Subcutaneous adipose tissue (tissue), 4 donors: ENCODE results near the gene STYX. TPM values are rescaled to one million over a fixed set of nuclear protein-coding genes. Genes with fewer than 3 reads are reported as not detected.

ENCODE experiments used
- total RNA-seq, 4 donors: library from RNA; depleted of rRNA; stranded (reverse); fragments of >200 nt; gene quantifications; one replicate each; pipeline ENCODE4 v1.1.0, GENCODE V29; 2016
- TF ChIP-seq, protein P1 (sequence below): fragments of 450-650 bp; IDR thresholded peaks from one replicate; pipeline ENCODE4 v1.5.1; 2016; ENCODE audit warnings: low read depth, mild to moderate bottlenecking, control low read depth, antibody characterized with exemption, moderate library complexity

STYX gene
- total RNA-seq, 4 donors from 2014 or later = 17.7 to 26.9 (median 19.1) TPM

DNA sequence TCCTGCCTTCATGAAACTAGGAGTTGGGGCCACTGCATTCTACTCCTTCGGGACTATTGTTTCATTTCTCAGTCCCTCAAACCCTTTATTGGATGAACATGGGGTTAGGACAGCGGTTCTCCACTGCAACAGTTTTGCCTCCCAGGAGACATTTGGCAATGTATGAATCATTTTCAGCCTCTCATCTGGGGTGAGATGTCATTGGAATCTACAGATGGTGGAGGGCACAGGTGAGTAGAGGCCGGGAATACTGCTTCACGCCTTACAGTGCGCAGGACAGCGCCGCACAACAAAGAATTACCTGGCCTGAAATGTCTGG lies 62.1 kb downstream of the STYX start:
- TF ChIP-seq, protein P1, sequence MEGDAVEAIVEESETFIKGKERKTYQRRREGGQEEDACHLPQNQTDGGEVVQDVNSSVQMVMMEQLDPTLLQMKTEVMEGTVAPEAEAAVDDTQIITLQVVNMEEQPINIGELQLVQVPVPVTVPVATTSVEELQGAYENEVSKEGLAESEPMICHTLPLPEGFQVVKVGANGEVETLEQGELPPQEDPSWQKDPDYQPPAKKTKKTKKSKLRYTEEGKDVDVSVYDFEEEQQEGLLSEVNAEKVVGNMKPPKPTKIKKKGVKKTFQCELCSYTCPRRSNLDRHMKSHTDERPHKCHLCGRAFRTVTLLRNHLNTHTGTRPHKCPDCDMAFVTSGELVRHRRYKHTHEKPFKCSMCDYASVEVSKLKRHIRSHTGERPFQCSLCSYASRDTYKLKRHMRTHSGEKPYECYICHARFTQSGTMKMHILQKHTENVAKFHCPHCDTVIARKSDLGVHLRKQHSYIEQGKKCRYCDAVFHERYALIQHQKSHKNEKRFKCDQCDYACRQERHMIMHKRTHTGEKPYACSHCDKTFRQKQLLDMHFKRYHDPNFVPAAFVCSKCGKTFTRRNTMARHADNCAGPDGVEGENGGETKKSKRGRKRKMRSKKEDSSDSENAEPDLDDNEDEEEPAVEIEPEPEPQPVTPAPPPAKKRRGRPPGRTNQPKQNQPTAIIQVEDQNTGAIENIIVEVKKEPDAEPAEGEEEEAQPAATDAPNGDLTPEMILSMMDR = no peak

DNA sequence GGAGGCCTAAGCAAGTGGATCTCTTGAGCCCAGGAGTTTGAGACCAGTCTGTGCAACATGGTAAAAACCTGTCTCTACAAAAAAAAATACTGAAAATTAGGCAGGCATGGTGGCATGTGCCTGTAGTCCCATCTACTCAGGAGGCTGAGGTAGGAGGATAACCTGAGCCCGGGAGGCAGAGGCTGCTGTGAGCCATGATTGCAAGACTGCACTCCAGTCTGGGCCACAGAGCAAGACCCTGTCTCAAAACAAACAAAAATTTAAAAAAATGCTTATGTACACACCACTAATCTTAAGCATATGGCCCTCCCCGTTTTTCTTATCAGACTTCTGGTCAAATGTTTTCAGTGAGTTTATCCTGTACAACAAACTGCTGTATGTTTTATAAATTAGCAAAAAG lies 63.1 kb downstream of the STYX start:
- TF ChIP-seq, protein P1 = no peak

DNA sequence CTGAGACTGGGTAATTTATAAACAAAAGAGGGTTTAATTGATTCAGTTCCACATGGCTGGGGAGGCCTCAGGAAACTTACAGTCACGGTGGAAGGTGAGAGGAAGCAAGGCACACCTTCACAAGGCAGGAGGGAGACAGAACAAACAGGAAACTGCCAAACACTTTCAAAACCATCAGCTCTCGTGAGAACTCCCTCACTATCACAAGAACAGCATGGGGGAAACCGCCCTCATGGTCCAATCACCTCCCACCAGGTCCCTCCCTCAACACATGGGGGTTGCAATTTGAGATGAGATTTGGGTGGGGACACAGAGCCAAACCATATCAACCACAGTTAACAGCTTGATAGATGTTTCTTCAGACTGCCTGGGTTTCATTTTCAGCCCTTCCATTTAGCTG lies 67.7 kb downstream of the STYX start:
- TF ChIP-seq, protein P1 = no peak

DNA sequence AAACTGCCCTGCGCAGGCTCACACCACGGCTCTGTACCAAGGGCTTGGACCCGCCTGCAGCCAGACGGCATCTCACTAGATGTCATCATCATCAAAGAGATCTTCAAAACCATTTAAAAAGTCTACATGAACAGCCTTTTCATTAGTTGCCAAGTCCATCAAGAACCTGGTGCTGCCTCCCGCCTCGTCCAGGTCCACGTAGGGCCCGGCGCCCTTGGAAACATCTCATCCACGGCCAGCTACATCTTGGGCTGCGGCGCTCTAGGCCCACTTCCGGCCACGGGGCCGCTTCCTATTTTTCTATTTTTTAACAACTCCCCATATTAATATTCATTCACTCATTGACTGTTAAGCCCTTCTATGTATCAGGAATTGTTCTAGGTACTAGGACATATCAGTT lies 68.9 kb downstream of the STYX start:
- TF ChIP-seq, protein P1 = no peak

DNA sequence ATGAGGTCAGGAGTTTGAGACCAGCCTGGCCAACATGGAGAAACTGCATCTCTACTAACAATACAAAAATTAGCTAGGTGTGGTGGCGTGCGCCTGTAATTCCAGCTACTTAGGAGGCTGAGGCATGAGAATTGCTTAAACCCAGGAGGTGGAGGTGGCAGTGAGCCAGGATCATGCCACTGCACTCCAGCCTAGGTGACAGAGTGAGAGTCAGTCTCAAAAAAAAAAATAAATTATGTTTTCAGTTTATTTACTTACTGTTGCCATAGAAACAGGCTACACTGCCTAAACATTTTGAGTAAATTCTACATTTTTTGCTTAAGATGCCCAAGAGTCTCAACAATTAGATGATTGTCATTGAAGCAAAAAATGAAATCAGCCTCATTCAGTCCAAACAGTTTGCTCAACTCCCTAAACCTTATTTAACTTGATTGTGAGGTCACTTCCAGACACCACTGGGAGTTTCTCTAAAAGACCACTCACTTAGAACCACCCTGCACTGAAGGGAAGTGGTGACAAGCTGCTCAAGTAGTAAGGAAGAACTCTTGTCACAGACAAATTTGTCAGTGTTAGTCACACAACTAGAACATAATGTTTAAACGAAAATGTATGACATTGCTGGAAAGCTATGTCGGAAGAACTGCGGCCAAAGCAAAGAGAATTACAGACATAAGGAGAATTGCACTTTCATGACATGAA lies 71.2 kb downstream of the STYX start:
- TF ChIP-seq, protein P1 = no peak

DNA sequence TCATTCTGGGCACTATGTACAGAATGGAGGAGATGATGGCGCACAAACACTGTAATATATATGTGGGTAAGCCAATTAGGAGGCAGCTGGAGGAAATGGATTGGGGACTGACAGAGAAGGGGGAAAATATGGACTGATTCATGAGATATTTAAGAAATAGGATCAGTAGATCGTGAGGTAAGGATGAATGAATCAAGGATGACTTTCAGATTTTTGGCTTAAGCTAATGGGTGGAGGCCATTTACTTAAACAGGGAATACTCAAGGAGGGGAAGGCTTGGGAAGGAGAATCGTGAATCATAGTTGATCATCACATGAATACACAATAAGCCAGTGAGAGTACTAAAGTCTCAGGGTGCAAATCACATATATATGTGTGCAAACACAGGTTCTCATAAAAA lies 72.6 kb downstream of the STYX start:
- TF ChIP-seq, protein P1 = no peak

DNA sequence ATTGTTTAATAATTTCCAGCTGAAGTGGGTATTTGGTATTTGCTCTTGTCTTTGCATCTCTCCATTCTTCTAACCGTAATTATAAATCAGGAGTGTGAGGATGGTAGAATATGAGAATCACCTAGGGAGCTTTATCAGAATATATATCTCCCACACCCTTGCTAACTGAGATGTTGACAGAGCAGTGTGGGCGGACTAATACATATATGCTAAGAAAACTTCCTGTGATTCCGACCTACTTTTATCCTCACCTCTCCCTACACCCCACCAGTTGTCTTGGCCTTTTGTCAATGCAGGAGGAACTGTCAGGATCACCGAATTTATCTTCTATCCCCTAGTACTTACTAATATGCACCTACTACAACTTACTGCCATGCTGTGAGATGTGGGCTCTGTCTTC lies 76.1 kb downstream of the STYX start:
- TF ChIP-seq, protein P1 = no peak
